ENCODE results near the gene GCC2.
"Not testable (repeated sequence)": the region's sequence is repeated elsewhere in the genome, so short reads cannot be mapped to it uniquely, and the experiment has no call there.

The GCC2 gene

GRCh38 chr2:108524688-108525087 lies 75.7 kb downstream of the GCC2 start:
- not testable (repeated sequence) for DNase-seq

GRCh38 chr2:108525258-108525657 lies 76.3 kb downstream of the GCC2 start:
- not testable (repeated sequence) for DNase-seq

GRCh38 chr2:108531674-108532055 lies 82.7 kb downstream of the GCC2 start:
- no peak for DNase-seq

GRCh38 chr2:108533832-108534583 lies 85.0 kb downstream of the GCC2 start, which contains the start of gene LIMS1:
Gene LIMS1, plus strand, starts transcription at chr2:108534470. Its CDS starts 93 bp downstream, at chr2:108534563.
- DNase-seq: peak; percentile 87 to 91

GRCh38 chr2:108534584-108535356 lies 85.8 kb downstream of the GCC2 start:
- peak; percentile 31 to 36 for DNase-seq

GRCh38 chr2:108535357-108535631 lies 86.3 kb downstream of the GCC2 start:
- DNase-seq: no peak

GRCh38 chr2:108536133-108536780 lies 87.3 kb downstream of the GCC2 start:
- DNase-seq: no peak

GRCh38 chr2:108536911-108537310 lies 87.9 kb downstream of the GCC2 start:
- DNase-seq: no peak

GRCh38 chr2:108538000-108538625 lies 89.1 kb downstream of the GCC2 start:
- no peak for DNase-seq

- DNase-seq: no peak
Measured at GRCh38 chr2:108541451-108541850, 92.4 kb downstream of the GCC2 start.

- DNase-seq: no peak
Measured at GRCh38 chr2:108542071-108542470, 93.1 kb downstream of the GCC2 start.

- DNase-seq: no peak
Measured at GRCh38 chr2:108547606-108548005, 98.6 kb downstream of the GCC2 start.

- no peak for DNase-seq
Measured at GRCh38 chr2:108548208-108549003, 99.4 kb downstream of the GCC2 start.

- no peak for DNase-seq
Measured at GRCh38 chr2:108552566-108552965, 103.6 kb downstream of the GCC2 start.

- no peak for DNase-seq
Measured at GRCh38 chr2:108553209-108553919, 104.4 kb downstream of the GCC2 start.

- no peak for DNase-seq
Measured at GRCh38 chr2:108554528-108554927, 105.5 kb downstream of the GCC2 start.

- DNase-seq: no peak
Measured at GRCh38 chr2:108555572-108555971, 106.6 kb downstream of the GCC2 start.

- not testable (repeated sequence) for DNase-seq
Measured at GRCh38 chr2:108556581-108556980, 107.6 kb downstream of the GCC2 start.

All from activated CD4-positive, alpha-beta T cell treated with anti-CD3 and anti-CD28 coated beads for 4 hours (primary cell).